ENCODE data around the gene LGALS9C. TPM values are rescaled to one million over a fixed set of nuclear protein-coding genes. Genes with fewer than 3 reads are reported as not detected.
"Not testable (repeated sequence)": the region's sequence is repeated elsewhere in the genome, so short reads cannot be mapped to it uniquely, and the experiment has no call there.

The LGALS9C gene
- total and polyA plus RNA-seq, 4 experiments from 2014 or later, result not detected

DNA sequence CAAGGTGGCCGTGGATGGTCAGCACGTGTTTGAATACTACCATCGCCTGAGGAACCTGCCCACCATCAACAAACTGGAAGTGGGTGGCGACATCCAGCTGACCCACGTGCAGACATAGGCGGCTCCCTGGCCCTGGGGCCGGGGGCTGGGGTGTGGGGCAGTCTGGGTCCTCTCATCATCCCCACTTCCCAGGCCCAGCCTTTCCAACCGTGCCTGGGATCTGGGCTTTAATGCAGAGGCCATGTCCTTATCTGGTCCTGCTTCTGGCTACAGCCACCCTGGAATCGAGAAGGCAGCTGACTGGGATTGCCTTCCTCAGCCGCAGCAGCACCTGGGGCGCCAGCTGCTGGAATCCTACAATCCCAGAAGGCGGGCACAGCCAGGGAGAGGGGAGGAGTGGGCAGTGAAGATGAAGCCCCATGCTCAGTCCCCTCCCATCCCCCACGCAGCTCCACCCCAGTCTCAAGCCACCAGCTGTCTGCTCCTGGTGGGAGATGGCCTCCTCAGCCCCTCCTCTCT lies 17.7 kb downstream of the LGALS9C start:
- DNase-seq; CTCF ChIA-PET (ENCODE audit: partially characterized antibody): not testable (repeated sequence)

DNA sequence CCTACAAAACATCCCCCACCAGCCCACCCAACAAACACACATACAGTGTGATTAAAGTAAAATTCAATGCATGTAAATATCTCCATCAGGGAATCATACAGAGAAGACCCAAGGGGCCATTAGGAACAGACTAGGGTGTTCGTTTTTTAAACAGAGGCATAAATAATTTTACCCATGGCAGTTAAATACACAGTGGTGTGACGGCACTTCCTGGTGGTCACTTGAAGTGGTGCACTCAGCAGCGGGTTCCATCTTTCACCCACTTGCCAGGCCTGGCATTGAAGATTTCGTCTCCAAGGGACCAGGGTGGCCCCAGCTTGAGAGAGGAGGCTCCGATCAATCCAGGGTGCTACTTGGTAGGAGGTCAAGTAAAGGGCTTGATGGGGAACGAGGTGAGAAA lies 20.5 kb downstream of the LGALS9C start:
- H3K27me3 ChIP-seq (ENCODE audit: insufficient read depth, low read length); H3K27ac ChIP-seq (ENCODE audit: low read depth, low read length); H3K4me1 Mint-ChIP-seq; H3K9me3 Mint-ChIP-seq; intact Hi-C loops (cut with micrococcal nuclease); H3K27ac Mint-ChIP-seq; H3K4me3 Mint-ChIP-seq; H3K4me1 ChIP-seq (ENCODE audit: insufficient read depth, low read length); H3K27me3 Mint-ChIP-seq; H3K9me3 ChIP-seq (ENCODE audit: control insufficient read depth in 1 of 2, low read length in 2 of 2); POLR2A ChIA-PET (ENCODE audit: partially characterized antibody); H3K4me3 ChIP-seq (ENCODE audit: low read length in 2 of 2); CTCF ChIA-PET (ENCODE audit: partially characterized antibody); H3K36me3 Mint-ChIP-seq; H3K36me3 ChIP-seq (ENCODE audit: insufficient read depth, low read length); DNase-seq: not testable (repeated sequence)

More for the DNA sequence above, 17.7 kb downstream of the LGALS9C start:
- H3K4me3 ChIP-seq (ENCODE audit: low read length in 2 of 2); H3K4me3 Mint-ChIP-seq; H3K9me3 Mint-ChIP-seq; H3K27ac Mint-ChIP-seq; H3K27me3 ChIP-seq (ENCODE audit: insufficient read depth, low read length); intact Hi-C loops (cut with micrococcal nuclease); H3K4me1 ChIP-seq (ENCODE audit: insufficient read depth, low read length); POLR2A ChIA-PET (ENCODE audit: partially characterized antibody); H3K27me3 Mint-ChIP-seq; H3K9me3 ChIP-seq (ENCODE audit: control insufficient read depth in 1 of 2, low read length in 2 of 2); H3K36me3 ChIP-seq (ENCODE audit: insufficient read depth, low read length); H3K36me3 Mint-ChIP-seq; H3K27ac ChIP-seq (ENCODE audit: low read depth, low read length); H3K4me1 Mint-ChIP-seq: not testable (repeated sequence)

DNA sequence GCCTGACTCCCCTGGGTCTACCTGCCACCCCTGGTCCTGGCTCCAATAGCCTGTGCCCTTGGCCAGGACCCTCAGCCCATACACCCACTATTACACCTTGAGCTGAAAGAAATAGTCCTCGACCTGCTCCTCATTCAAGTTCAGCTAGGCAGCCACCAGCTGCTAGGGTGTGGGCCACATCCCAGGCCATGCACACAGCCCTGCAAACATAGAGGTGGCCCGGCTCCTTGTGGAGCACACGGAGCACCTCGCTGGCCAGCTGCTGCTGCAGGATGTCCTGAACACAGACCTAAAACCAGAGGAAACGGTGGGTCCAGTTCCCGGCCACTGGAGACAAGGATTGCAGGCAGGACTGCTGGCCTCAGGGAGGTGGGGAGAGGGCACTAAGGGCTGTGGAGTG lies 22.5 kb downstream of the LGALS9C start:
- H3K4me3 ChIP-seq (ENCODE audit: low read length in 2 of 2); DNase-seq; H3K4me1 Mint-ChIP-seq; H3K9me3 Mint-ChIP-seq; POLR2A ChIA-PET (ENCODE audit: partially characterized antibody); H3K27me3 ChIP-seq (ENCODE audit: insufficient read depth, low read length); H3K27ac Mint-ChIP-seq; H3K4me3 Mint-ChIP-seq; CTCF ChIA-PET (ENCODE audit: partially characterized antibody); H3K27ac ChIP-seq (ENCODE audit: low read depth, low read length); H3K27me3 Mint-ChIP-seq; H3K9me3 ChIP-seq (ENCODE audit: control insufficient read depth in 1 of 2, low read length in 2 of 2); intact Hi-C loops (cut with micrococcal nuclease); H3K36me3 ChIP-seq (ENCODE audit: insufficient read depth, low read length); H3K4me1 ChIP-seq (ENCODE audit: insufficient read depth, low read length); H3K36me3 Mint-ChIP-seq: not testable (repeated sequence)

DNA sequence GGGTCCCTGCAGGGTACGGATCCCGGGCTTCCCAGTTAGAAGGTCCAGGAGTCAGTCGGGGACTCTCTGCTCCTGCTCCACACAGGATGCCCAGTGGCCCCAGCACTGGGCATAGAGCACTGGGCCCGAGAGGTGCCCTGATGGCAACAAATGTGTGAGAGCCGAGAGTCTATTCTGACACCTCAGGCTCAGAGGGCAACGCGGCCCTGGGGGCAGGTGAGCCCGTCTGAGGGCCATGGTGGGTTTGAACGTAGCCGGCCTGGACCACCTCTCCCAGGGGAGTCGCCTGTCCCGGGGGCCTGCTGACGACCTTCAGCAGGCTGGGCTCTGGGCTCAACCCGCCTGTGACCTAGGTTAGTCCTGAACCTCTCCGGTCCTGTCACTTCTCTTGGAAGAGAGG lies 23.2 kb downstream of the LGALS9C start:
- H3K27me3 ChIP-seq (ENCODE audit: insufficient read depth, low read length); DNase-seq; H3K36me3 ChIP-seq (ENCODE audit: insufficient read depth, low read length); H3K27ac Mint-ChIP-seq; H3K36me3 Mint-ChIP-seq; H3K4me1 Mint-ChIP-seq; H3K9me3 Mint-ChIP-seq; H3K4me3 ChIP-seq (ENCODE audit: low read length in 2 of 2); H3K4me1 ChIP-seq (ENCODE audit: insufficient read depth, low read length); H3K27me3 Mint-ChIP-seq; POLR2A ChIA-PET (ENCODE audit: partially characterized antibody); intact Hi-C loops (cut with micrococcal nuclease); CTCF ChIA-PET (ENCODE audit: partially characterized antibody); H3K4me3 Mint-ChIP-seq; H3K9me3 ChIP-seq (ENCODE audit: control insufficient read depth in 1 of 2, low read length in 2 of 2); H3K27ac ChIP-seq (ENCODE audit: low read depth, low read length): not testable (repeated sequence)

DNA sequence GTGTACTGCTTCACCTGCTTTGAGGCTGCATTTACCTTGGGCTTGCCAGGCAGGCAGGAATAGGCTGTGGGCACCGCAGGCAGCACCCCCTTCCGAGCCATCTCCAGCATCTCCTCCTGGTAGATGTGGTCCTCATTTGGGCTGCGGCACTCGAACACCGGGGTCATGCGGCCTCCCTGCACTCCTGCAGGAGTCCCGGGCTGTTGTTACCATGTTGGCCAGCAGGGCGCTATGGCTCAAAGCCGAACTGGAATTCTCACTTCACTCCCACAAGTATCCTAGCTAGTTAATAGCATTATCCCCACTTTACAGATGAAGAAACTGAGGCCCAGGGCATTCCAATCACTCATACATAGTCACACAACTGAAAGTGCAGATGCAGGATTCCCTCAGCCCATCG lies 23.7 kb downstream of the LGALS9C start:
- H3K4me1 ChIP-seq (ENCODE audit: insufficient read depth, low read length); DNase-seq; H3K4me1 Mint-ChIP-seq; H3K9me3 ChIP-seq (ENCODE audit: control insufficient read depth in 1 of 2, low read length in 2 of 2); intact Hi-C loops (cut with micrococcal nuclease); H3K36me3 Mint-ChIP-seq; H3K4me3 Mint-ChIP-seq; H3K27ac Mint-ChIP-seq; H3K36me3 ChIP-seq (ENCODE audit: insufficient read depth, low read length); H3K27me3 Mint-ChIP-seq; H3K9me3 Mint-ChIP-seq; H3K4me3 ChIP-seq (ENCODE audit: low read length in 2 of 2); POLR2A ChIA-PET (ENCODE audit: partially characterized antibody); H3K27ac ChIP-seq (ENCODE audit: low read depth, low read length); H3K27me3 ChIP-seq (ENCODE audit: insufficient read depth, low read length); CTCF ChIA-PET (ENCODE audit: partially characterized antibody): not testable (repeated sequence)

DNA sequence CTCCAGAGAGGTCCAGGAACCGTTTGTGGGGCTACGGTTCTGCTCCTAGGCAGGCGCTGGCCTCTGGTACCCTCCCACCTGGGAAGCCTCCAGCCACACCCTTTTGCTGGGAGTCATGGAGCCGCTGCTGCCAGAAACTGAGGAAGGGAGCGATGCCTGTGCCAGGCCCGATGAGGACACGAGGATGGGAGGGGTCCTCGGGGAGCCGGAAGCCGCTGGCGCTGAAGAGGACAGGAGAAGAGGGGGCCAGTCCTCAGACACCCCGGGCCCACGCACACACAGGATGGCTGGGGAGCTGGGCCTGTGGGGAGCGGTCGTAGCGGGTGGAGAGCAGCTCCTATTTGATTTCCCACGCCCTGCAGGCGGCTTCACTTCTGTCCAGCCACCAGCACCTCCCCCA lies 24.2 kb downstream of the LGALS9C start:
- H3K4me1 Mint-ChIP-seq; DNase-seq; POLR2A ChIA-PET (ENCODE audit: partially characterized antibody); H3K9me3 ChIP-seq (ENCODE audit: control insufficient read depth in 1 of 2, low read length in 2 of 2); H3K27ac ChIP-seq (ENCODE audit: low read depth, low read length); H3K27me3 Mint-ChIP-seq; H3K9me3 Mint-ChIP-seq; H3K36me3 Mint-ChIP-seq; CTCF ChIA-PET (ENCODE audit: partially characterized antibody); H3K27me3 ChIP-seq (ENCODE audit: insufficient read depth, low read length); H3K4me3 Mint-ChIP-seq; intact Hi-C loops (cut with micrococcal nuclease); H3K4me1 ChIP-seq (ENCODE audit: insufficient read depth, low read length); H3K36me3 ChIP-seq (ENCODE audit: insufficient read depth, low read length); H3K27ac Mint-ChIP-seq; H3K4me3 ChIP-seq (ENCODE audit: low read length in 2 of 2): not testable (repeated sequence)

DNA sequence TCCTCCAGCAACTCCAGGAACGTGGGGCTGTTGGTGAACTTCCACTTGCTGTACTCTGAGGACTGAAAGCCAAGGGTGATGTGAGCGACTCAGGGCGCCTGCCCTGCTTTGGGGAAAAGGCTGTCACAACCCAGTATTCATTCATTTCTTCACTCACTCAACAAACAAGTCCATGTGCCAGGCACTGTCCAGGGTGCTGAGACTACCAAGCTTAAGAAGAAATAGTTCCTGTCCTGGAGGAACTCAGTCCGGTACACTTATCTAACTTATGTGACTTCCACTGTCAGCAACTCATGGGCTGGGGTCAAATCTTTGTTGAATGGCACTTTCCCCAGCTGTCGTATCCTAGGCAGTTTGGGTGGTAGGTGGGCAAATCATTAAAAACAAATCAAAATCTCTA lies 26.6 kb downstream of the LGALS9C start:
- intact Hi-C loops (cut with micrococcal nuclease); DNase-seq; H3K36me3 ChIP-seq (ENCODE audit: insufficient read depth, low read length); H3K4me3 ChIP-seq (ENCODE audit: low read length in 2 of 2); H3K27ac ChIP-seq (ENCODE audit: low read depth, low read length); POLR2A ChIA-PET (ENCODE audit: partially characterized antibody); H3K27ac Mint-ChIP-seq; H3K4me1 Mint-ChIP-seq; H3K27me3 ChIP-seq (ENCODE audit: insufficient read depth, low read length); H3K27me3 Mint-ChIP-seq; H3K9me3 Mint-ChIP-seq; H3K4me3 Mint-ChIP-seq; H3K9me3 ChIP-seq (ENCODE audit: control insufficient read depth in 1 of 2, low read length in 2 of 2); CTCF ChIA-PET (ENCODE audit: partially characterized antibody); H3K4me1 ChIP-seq (ENCODE audit: insufficient read depth, low read length); H3K36me3 Mint-ChIP-seq: not testable (repeated sequence)

DNA sequence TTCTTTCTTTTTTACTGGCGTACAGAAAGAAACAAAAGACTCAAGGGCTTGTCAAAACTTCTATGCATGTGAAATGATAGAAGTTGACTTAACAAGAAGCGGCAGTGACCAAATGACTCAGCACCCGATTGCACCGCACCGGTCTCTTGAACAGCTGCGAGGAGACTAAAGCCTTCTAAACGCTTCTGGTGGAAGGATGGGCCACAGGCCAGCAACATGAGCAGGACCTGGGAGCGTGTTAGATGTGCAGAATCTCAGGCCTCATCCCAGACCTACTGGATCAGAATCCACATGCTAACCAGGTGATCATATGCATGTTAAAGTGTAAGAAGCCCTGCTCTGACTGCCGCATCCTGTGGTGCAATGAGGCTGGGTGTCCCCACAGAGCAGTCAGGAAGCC lies 31.1 kb downstream of the LGALS9C start:
- H3K27me3 ChIP-seq (ENCODE audit: insufficient read depth, low read length); intact Hi-C loops (cut with micrococcal nuclease); H3K27ac ChIP-seq (ENCODE audit: low read depth, low read length); H3K36me3 ChIP-seq (ENCODE audit: insufficient read depth, low read length); CTCF ChIA-PET (ENCODE audit: partially characterized antibody); H3K36me3 Mint-ChIP-seq; H3K4me3 Mint-ChIP-seq; POLR2A ChIA-PET (ENCODE audit: partially characterized antibody); H3K27me3 Mint-ChIP-seq; H3K4me1 ChIP-seq (ENCODE audit: insufficient read depth, low read length); H3K9me3 ChIP-seq (ENCODE audit: control insufficient read depth in 1 of 2, low read length in 2 of 2); DNase-seq; H3K4me3 ChIP-seq (ENCODE audit: low read length in 2 of 2); H3K4me1 Mint-ChIP-seq; H3K27ac Mint-ChIP-seq; H3K9me3 Mint-ChIP-seq: not testable (repeated sequence)

Measured in CD4-positive, alpha-beta memory T cell (primary cell).